ENCODE data around the gene NID1.

- TF ChIP-seq, protein P1, sequence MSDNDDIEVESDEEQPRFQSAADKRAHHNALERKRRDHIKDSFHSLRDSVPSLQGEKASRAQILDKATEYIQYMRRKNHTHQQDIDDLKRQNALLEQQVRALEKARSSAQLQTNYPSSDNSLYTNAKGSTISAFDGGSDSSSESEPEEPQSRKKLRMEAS (CRISPR knock-in tag; IDR thresholded peaks at IDR 0.05) = no peak
- TF ChIP-seq CTCF (IDR thresholded peaks at IDR 0.05) (no peak), TP53 (CRISPR knock-in tag; IDR thresholded peaks at IDR 0.05) (no peak), IRF2 (CRISPR knock-in tag; IDR thresholded peaks at IDR 0.05; ENCODE audit: borderline replicate concordance, low read depth) (no peak), TCF7 (CRISPR knock-in tag; IDR thresholded peaks at IDR 0.05; ENCODE audit: low read depth) (no peak), ZBTB21 (CRISPR knock-in tag; IDR thresholded peaks at IDR 0.05; ENCODE audit: borderline replicate concordance) (no peak), NFYB (CRISPR knock-in tag; conservative IDR thresholded peaks at IDR 0.05; ENCODE audit: low read depth) (no peak), ZNF138 (CRISPR knock-in tag; conservative IDR thresholded peaks at IDR 0.05) (no peak), ZNF416 (CRISPR knock-in tag; IDR thresholded peaks at IDR 0.05) (no peak), ATF2 (CRISPR knock-in tag; IDR thresholded peaks at IDR 0.05; ENCODE audit: borderline replicate concordance, low read depth) (no peak), CREB1 (CRISPR knock-in tag; IDR thresholded peaks at IDR 0.05) (no peak)
Observed at GRCh38 chr1:236027104-236027503, 37.8 kb downstream of the NID1 start.
